ENCODE measurements around the gene MEF2A.

Gene MEF2A

GRCh38 chr15:99738021-99738847 is 172.4 kb downstream of the MEF2A start:
- no peak for TF ChIP-seq POU6F1 (CRISPR knock-in tag; IDR thresholded peaks at IDR 0.05; ENCODE audit: borderline replicate concordance, low read depth)
- no peak for TF ChIP-seq ZFP3 (CRISPR knock-in tag; IDR thresholded peaks at IDR 0.05)
- no peak for TF ChIP-seq RARB (CRISPR knock-in tag; IDR thresholded peaks at IDR 0.05)
- no peak for TF ChIP-seq PATZ1 (CRISPR knock-in tag; IDR thresholded peaks at IDR 0.05; ENCODE audit: borderline replicate concordance)
- TF ChIP-seq ISL1 (CRISPR knock-in tag; IDR thresholded peaks at IDR 0.05), result no peak
- no peak for TF ChIP-seq ZNF8 (CRISPR knock-in tag; IDR thresholded peaks at IDR 0.05)
- TF ChIP-seq CSRNP3 (CRISPR knock-in tag; IDR thresholded peaks at IDR 0.05), result no peak
- TF ChIP-seq TOX (CRISPR knock-in tag; IDR thresholded peaks at IDR 0.05; ENCODE audit: borderline replicate concordance), result no peak
- TF ChIP-seq BACH2 (CRISPR knock-in tag; IDR thresholded peaks at IDR 0.05; ENCODE audit: borderline replicate concordance), result no peak
- TF ChIP-seq OSR1 (CRISPR knock-in tag; IDR thresholded peaks at IDR 0.05), result no peak
- no peak for ATAC-seq

GRCh38 chr15:99741835-99742234 is 176.1 kb downstream of the MEF2A start:
- TF ChIP-seq SNAI2 (CRISPR knock-in tag; IDR thresholded peaks at IDR 0.05) (no peak), ZNF565 (CRISPR knock-in tag; conservative IDR thresholded peaks at IDR 0.05; ENCODE audit: low read depth) (no peak), ZFP3 (CRISPR knock-in tag; IDR thresholded peaks at IDR 0.05) (no peak), ARNTL (CRISPR knock-in tag; IDR thresholded peaks at IDR 0.05; ENCODE audit: borderline replicate concordance, low read depth) (no peak), ZC3H10 (CRISPR knock-in tag; IDR thresholded peaks at IDR 0.05) (no peak), CSRNP3 (CRISPR knock-in tag; IDR thresholded peaks at IDR 0.05) (no peak), OSR1 (CRISPR knock-in tag; IDR thresholded peaks at IDR 0.05) (no peak), RARB (CRISPR knock-in tag; IDR thresholded peaks at IDR 0.05) (no peak), PATZ1 (CRISPR knock-in tag; IDR thresholded peaks at IDR 0.05; ENCODE audit: borderline replicate concordance) (no peak), TOX (CRISPR knock-in tag; IDR thresholded peaks at IDR 0.05; ENCODE audit: borderline replicate concordance) (no peak), ZFP30 (CRISPR knock-in tag; IDR thresholded peaks at IDR 0.05) (no peak)
- no peak for ATAC-seq

- ATAC-seq, result no peak
- TF ChIP-seq ESRRG (CRISPR knock-in tag; IDR thresholded peaks at IDR 0.05) (no peak), OSR1 (CRISPR knock-in tag; IDR thresholded peaks at IDR 0.05) (no peak), TCF4 (CRISPR knock-in tag; IDR thresholded peaks at IDR 0.05; ENCODE audit: borderline replicate concordance) (no peak), RARB (CRISPR knock-in tag; IDR thresholded peaks at IDR 0.05) (no peak), ZFP30 (CRISPR knock-in tag; IDR thresholded peaks at IDR 0.05) (no peak), TOX (CRISPR knock-in tag; IDR thresholded peaks at IDR 0.05; ENCODE audit: borderline replicate concordance) (no peak), PATZ1 (CRISPR knock-in tag; IDR thresholded peaks at IDR 0.05; ENCODE audit: borderline replicate concordance) (no peak), ZFP3 (CRISPR knock-in tag; IDR thresholded peaks at IDR 0.05) (no peak), ARNTL (CRISPR knock-in tag; IDR thresholded peaks at IDR 0.05; ENCODE audit: borderline replicate concordance, low read depth) (no peak), POU6F1 (CRISPR knock-in tag; IDR thresholded peaks at IDR 0.05; ENCODE audit: borderline replicate concordance, low read depth) (no peak), GLIS3 (CRISPR knock-in tag; IDR thresholded peaks at IDR 0.05) (no peak), ISL1 (CRISPR knock-in tag; IDR thresholded peaks at IDR 0.05) (no peak), SNAI2 (CRISPR knock-in tag; IDR thresholded peaks at IDR 0.05) (no peak), ZNF70 (CRISPR knock-in tag; IDR thresholded peaks at IDR 0.05) (no peak), ZC3H10 (CRISPR knock-in tag; IDR thresholded peaks at IDR 0.05) (no peak)
Measured at GRCh38 chr15:99744142-99744541, 178.4 kb downstream of the MEF2A start.
